ENCODE results near the gene PYGO1.
"Not testable (repeated sequence)": the region's sequence is repeated elsewhere in the genome, so short reads cannot be mapped to it uniquely, and the experiment has no call there.

PYGO1 gene

GRCh38 chr15:55599439-55599838 is 11.3 kb upstream of the PYGO1 start:
- no peak for TF ChIP-seq CTCF (IDR thresholded peaks at IDR 0.05; ENCODE audit: low read depth, low read length)
- DNase-seq (ENCODE audit: low read depth, low spot score): no peak
- H3K4me3 ChIP-seq (ENCODE audit: low read depth, low read length): no peak overlapping the region
- in situ Hi-C loops (cut with HindIII; ENCODE audit: low sequenced_read_pairs): no loop called here

GRCh38 chr15:55593019-55593418 is 4.9 kb upstream of the PYGO1 start:
- H3K4me3 ChIP-seq (ENCODE audit: low read depth, low read length); in situ Hi-C loops (cut with HindIII; ENCODE audit: low sequenced_read_pairs); DNase-seq (ENCODE audit: low read depth, low spot score): not testable (repeated sequence)

GRCh38 chr15:55590788-55591187 is 2.6 kb upstream of the PYGO1 start:
- in situ Hi-C loops (cut with HindIII; ENCODE audit: low sequenced_read_pairs): no loop called here
- no peak overlapping the region for H3K4me3 ChIP-seq (ENCODE audit: low read depth, low read length)
- no peak for DNase-seq (ENCODE audit: low read depth, low spot score)
- no peak for TF ChIP-seq CTCF (IDR thresholded peaks at IDR 0.05; ENCODE audit: low read depth, low read length)

- DNase-seq (ENCODE audit: low read depth, low spot score): no peak
- no peak for TF ChIP-seq CTCF (IDR thresholded peaks at IDR 0.05; ENCODE audit: low read depth, low read length)
- H3K4me3 ChIP-seq (ENCODE audit: low read depth, low read length): no peak overlapping the region
- in situ Hi-C loops (cut with HindIII; ENCODE audit: low sequenced_read_pairs): no loop called here
Observed at GRCh38 chr15:55589287-55589686, 1.1 kb upstream of the PYGO1 start.

- in situ Hi-C loops (cut with HindIII; ENCODE audit: low sequenced_read_pairs): no loop called here
- H3K4me3 ChIP-seq (ENCODE audit: low read depth, low read length): peak overlapping the region; percentile 55
- TF ChIP-seq CTCF (IDR thresholded peaks at IDR 0.05; ENCODE audit: low read depth, low read length): no peak
- no peak for DNase-seq (ENCODE audit: low read depth, low spot score)
Observed at GRCh38 chr15:55588815-55589115, 620 bp upstream of the PYGO1 start.

GRCh38 chr15:55587321-55588069 is 650 bp downstream of the PYGO1 start:
- peak overlapping the region; percentile 65 for H3K4me3 ChIP-seq (ENCODE audit: low read depth, low read length)
- peak; percentile 68 for DNase-seq (ENCODE audit: low read depth, low spot score)
- in situ Hi-C loops (cut with HindIII; ENCODE audit: low sequenced_read_pairs): no loop called here
- no peak for TF ChIP-seq CTCF (IDR thresholded peaks at IDR 0.05; ENCODE audit: low read depth, low read length)

GRCh38 chr15:55586808-55587207 is 1.3 kb downstream of the PYGO1 start:
- H3K4me3 ChIP-seq (ENCODE audit: low read depth, low read length): peak overlapping the region; percentile 65
- in situ Hi-C loops (cut with HindIII; ENCODE audit: low sequenced_read_pairs): no loop called here
- peak; percentile 15 for DNase-seq (ENCODE audit: low read depth, low spot score)
- TF ChIP-seq CTCF (IDR thresholded peaks at IDR 0.05; ENCODE audit: low read depth, low read length): no peak
